Measurements from ENCODE around the gene SHLD2.
"Not testable (repeated sequence)": the region's sequence is repeated elsewhere in the genome, so short reads cannot be mapped to it uniquely, and the experiment has no call there.

Gene SHLD2

GRCh38 chr10:87222789-87223188 lies 127.8 kb downstream of the SHLD2 start:
- not testable (repeated sequence) for DNase-seq

GRCh38 chr10:87225148-87225547 lies 130.1 kb downstream of the SHLD2 start, which contains the start of gene NUTM2A:
NUTM2A (plus strand) TSS chr10:87225448; CDS start chr10:87225831, 383 bp downstream.
- DNase-seq = not testable (repeated sequence)

- not testable (repeated sequence) for DNase-seq
Observed at GRCh38 chr10:87228247-87228646, 133.2 kb downstream of the SHLD2 start.

GRCh38 chr10:87229211-87229610 lies 134.2 kb downstream of the SHLD2 start:
- not testable (repeated sequence) for DNase-seq

GRCh38 chr10:87234854-87235253 lies 139.8 kb downstream of the SHLD2 start:
- DNase-seq = not testable (repeated sequence)

GRCh38 chr10:87237244-87237643 lies 142.2 kb downstream of the SHLD2 start:
- DNase-seq = not testable (repeated sequence)

- DNase-seq = not testable (repeated sequence)
Observed at GRCh38 chr10:87239346-87239808, 144.4 kb downstream of the SHLD2 start.
